SU-DHL-6 (cell line): Measurements from ENCODE around the gene POU4F1.

Experiments
- H2AFZ ChIP-seq: fragments of 200-600 bp; sonication (generic); 2 replicates; pipeline ENCODE4 v1.6.1; 2014; ENCODE audit warnings: low read depth, mild to moderate bottlenecking, moderate library complexity, mixed read lengths, antibody characterized with exemption, low read length; ENCODE audit not compliant: severe bottlenecking
- H3F3A ChIP-seq: fragments of 200-600 bp; shearing (Covaris generic); 2 replicates; pipeline ENCODE4 v1.6.0; 2016; ENCODE audit warnings: antibody characterized with exemption, mild to moderate bottlenecking; ENCODE audit not compliant: insufficient read depth
- H3K27ac ChIP-seq: fragments of 200-600 bp; sonication (generic); 2 replicates; pipeline ENCODE4 v1.5.1; 2016; ENCODE audit warnings: low read depth, mild to moderate bottlenecking, low read length, moderate library complexity, mixed read lengths
- H3K27me3 ChIP-seq: fragments of 200-600 bp; sonication (generic), shearing (Covaris generic); 2 replicates; pipeline ENCODE4 v1.6.0; 2014; ENCODE audit warnings: mild to moderate bottlenecking, low read length
- H3K36me3 ChIP-seq: fragments of 200-600 bp; sonication (generic); 2 replicates; pipeline ENCODE4 v1.6.1; 2014; ENCODE audit warnings: mild to moderate bottlenecking, low read length, mixed read lengths
- H3K4me2 ChIP-seq: fragments of 300-600, 200-600 bp; shearing (Covaris generic), sonication (generic); 2 replicates; pipeline ENCODE4 v1.6.0; 2014; ENCODE audit warnings: low read length, low read depth, mild to moderate bottlenecking; ENCODE audit not compliant: poor library complexity, severe bottlenecking
- H3K4me3 ChIP-seq: fragments of 200-600 bp; sonication (generic); 2 replicates; pipeline ENCODE4 v1.5.1; 2014; ENCODE audit warnings: antibody characterized with exemption, low read length, mild to moderate bottlenecking, mixed read lengths; ENCODE audit not compliant: insufficient read depth, poor library complexity, severe bottlenecking
- H3K79me2 ChIP-seq: fragments of 200-600 bp; sonication (generic); 2 replicates; pipeline ENCODE4 v1.6.1; 2014; ENCODE audit warnings: mild to moderate bottlenecking, low read length, moderate library complexity; ENCODE audit not compliant: insufficient read depth
- H3K9ac ChIP-seq: fragments of 200-600 bp; sonication (generic); 2 replicates; pipeline ENCODE4 v1.7.0; 2014; ENCODE audit warnings: mild to moderate bottlenecking, low read length
- H3K9me2 ChIP-seq: fragments of 200-600 bp; sonication (generic); replicated peaks from 2 replicates; pipeline ENCODE4 v1.6.1; 2014; ENCODE audit warnings: low read length; ENCODE audit not compliant: insufficient read depth
- H3K9me3 ChIP-seq: fragments of 200-600 bp; sonication (generic); 2 replicates; pipeline ENCODE4 v1.6.1; 2014; ENCODE audit warnings: low read length, mixed read lengths; ENCODE audit not compliant: insufficient read depth
- H4K20me1 ChIP-seq: fragments of 200-600 bp; sonication (generic); 2 replicates; pipeline ENCODE4 v1.6.1; 2014; ENCODE audit warnings: low read depth, mild to moderate bottlenecking, antibody characterized with exemption, low read length, moderate library complexity, mixed read lengths
- EZH2phosphoT487 ChIP-seq: fragments of 200-600 bp; sonication (generic), shearing (Covaris generic); conservative IDR thresholded peaks from 2 replicates; pipeline ENCODE4 v1.6.1; 2018; ENCODE audit warnings: mild to moderate bottlenecking, antibody characterized with exemption, low read length, moderate library complexity, mixed read lengths
- TF ChIP-seq, protein P1 (sequence below): fragments of 200-600 bp; sonication (generic); IDR thresholded peaks from one replicate; pipeline ENCODE4 v1.5.1; 2017; ENCODE audit warnings: antibody characterized with exemption, mild to moderate bottlenecking, low read length, moderate library complexity; ENCODE audit not compliant: insufficient read depth, poor library complexity, severe bottlenecking

POU4F1 gene

DNA sequence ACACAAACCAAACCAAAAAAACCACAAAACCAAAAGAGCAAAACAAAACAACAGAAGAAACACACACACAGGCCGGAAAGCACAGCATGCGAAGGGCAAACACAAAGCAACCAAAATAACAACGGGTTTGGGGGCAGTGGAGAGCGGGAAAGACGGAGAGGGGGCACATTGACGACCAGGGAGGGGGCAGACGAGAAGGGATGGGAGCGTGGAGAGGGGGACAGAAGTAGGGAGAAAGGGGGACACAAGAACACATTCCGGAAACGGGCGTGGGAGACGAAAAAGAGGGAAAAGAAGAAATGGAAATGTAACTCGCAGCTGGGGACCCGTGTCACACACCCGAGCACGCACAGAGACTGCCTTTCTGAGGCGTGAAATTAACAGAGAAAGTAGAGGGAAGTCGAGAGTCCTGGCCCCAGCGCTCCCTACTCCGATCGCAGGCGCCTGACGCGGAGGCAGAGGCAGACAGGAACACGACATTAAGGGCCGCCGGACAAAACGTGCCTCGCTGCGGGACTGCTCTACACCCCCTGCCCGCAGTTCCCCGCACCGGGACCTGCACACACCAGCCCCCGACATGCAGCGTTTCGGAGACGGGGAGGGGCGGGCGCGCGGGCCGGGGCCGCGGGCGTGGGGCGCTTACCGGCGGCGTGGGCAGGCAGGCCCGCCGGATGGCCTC, 652 bp downstream of the POU4F1 start:
- Histone ChIP-seq H3K4me2 (no peak overlapping the region), H2AFZ (no peak overlapping the region)

DNA sequence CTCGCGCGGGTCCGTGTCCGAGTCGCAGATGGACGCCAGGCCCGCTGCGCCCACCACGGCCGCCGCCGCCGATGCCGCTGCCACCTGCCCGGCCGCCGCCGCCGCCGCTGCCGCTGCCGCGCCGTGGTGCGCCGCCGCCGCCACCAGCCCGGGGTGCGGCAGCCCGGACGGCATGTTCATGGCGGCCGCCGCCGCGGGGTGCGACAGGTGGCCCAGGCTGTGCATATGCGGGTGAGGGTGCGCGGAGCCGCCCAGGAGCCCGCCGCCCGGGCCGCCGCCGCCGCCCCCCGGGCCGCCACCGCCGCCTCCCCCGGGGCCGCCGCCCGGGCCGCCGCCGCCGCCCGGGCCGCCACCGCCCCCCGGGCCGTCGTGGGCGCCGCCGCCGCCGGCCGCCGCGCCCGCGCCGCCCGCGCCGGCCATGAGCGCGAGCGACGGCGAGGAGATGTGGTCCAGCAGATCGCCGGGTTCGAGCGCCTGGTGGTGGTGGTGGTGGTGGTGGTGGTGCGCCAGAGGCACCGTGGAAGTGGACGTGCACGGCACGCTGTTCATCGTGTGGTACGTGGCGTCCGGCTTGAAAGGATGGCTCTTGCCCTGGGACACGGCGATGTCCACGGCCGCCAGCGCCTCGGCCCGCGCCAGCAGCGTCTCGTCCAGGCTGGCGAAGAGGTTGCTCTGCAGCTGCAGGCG, 1.3 kb downstream of the POU4F1 start:
- Histone ChIP-seq H3K9me3 (no peaks in the 10 kb centered on the region), H3K27me3 (no peaks in the 10 kb centered on the region), H3F3A (no peaks in the 10 kb centered on the region), H3K36me3 (no peaks in the 10 kb centered on the region), H3K9ac (no peak overlapping the region), H4K20me1 (no peaks in the 10 kb centered on the region), H3K27ac (no peak overlapping the region), H3K4me3 (no peak overlapping the region), H3K79me2 (no peaks in the 10 kb centered on the region), H3K9me2 (no peaks in the 10 kb centered on the region), H3K4me2 (no peak overlapping the region), H2AFZ (no peak overlapping the region)
- TF ChIP-seq, protein P1, sequence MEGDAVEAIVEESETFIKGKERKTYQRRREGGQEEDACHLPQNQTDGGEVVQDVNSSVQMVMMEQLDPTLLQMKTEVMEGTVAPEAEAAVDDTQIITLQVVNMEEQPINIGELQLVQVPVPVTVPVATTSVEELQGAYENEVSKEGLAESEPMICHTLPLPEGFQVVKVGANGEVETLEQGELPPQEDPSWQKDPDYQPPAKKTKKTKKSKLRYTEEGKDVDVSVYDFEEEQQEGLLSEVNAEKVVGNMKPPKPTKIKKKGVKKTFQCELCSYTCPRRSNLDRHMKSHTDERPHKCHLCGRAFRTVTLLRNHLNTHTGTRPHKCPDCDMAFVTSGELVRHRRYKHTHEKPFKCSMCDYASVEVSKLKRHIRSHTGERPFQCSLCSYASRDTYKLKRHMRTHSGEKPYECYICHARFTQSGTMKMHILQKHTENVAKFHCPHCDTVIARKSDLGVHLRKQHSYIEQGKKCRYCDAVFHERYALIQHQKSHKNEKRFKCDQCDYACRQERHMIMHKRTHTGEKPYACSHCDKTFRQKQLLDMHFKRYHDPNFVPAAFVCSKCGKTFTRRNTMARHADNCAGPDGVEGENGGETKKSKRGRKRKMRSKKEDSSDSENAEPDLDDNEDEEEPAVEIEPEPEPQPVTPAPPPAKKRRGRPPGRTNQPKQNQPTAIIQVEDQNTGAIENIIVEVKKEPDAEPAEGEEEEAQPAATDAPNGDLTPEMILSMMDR, result no peak
- TF ChIP-seq EZH2phosphoT487, result no peak

More for the DNA sequence above, 652 bp downstream of the POU4F1 start:
- Histone ChIP-seq H3K9me2 (no peaks in the 10 kb centered on the region), H3K27me3 (no peaks in the 10 kb centered on the region), H3K4me3 (no peak overlapping the region), H3K79me2 (no peaks in the 10 kb centered on the region), H4K20me1 (no peaks in the 10 kb centered on the region), H3K9ac (no peak overlapping the region), H3K27ac (no peak overlapping the region), H3K9me3 (no peaks in the 10 kb centered on the region), H3K36me3 (no peaks in the 10 kb centered on the region), H3F3A (no peaks in the 10 kb centered on the region)
- TF ChIP-seq, protein P1, result no peak
- no peak for TF ChIP-seq EZH2phosphoT487

DNA sequence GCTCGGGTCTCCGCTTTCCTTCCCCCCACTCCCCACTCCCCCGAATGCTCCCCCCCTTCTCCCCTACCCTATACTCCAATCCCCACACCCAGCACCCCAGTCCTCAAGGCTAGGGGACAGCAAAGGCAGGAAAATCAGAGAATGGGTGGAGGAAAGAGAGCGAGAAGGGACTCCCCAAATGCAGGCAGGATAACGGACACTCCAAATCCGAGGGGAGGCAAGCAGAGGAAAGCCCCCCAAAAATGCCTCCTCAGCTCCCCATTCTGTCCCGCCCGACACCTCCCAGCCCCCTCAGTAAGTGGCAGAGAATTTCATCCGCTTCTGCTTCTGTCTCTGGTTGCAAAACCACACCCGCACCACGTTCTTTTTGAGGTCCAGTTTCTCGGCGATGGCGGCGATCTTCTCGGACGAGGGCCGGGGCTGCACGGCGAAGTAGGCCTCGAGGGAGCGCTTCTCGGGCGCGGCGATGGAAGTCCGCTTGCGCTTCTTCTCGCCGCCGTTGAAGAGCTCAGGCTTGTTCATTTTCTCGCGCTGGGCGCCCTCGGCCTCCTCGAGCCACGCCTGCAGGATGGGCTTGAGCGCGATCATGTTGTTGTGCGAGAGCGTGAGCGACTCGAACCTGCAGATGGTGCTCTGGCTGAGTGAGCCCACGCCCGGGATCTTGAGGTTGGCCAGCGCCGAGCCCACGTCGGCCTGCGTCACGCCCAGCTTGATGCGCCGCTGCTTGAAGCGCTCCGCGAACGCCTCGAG, 2.1 kb downstream of the POU4F1 start:
- TF ChIP-seq, protein P1, result no peak
- no peak for TF ChIP-seq EZH2phosphoT487
- H4K20me1 ChIP-seq, result no peaks in the 10 kb centered on the region
- H3K27me3 ChIP-seq, result no peaks in the 10 kb centered on the region

More for the DNA sequence above, 2.1 kb downstream of the POU4F1 start:
- H2AFZ ChIP-seq, result no peak overlapping the region
- no peak overlapping the region for H3K27ac ChIP-seq
- no peak overlapping the region for H3K9ac ChIP-seq
- no peaks in the 10 kb centered on the region for H3K9me2 ChIP-seq
- no peaks in the 10 kb centered on the region for H3K36me3 ChIP-seq
- H3K79me2 ChIP-seq, result no peaks in the 10 kb centered on the region
- no peaks in the 10 kb centered on the region for H3F3A ChIP-seq
- no peak overlapping the region for H3K4me2 ChIP-seq
- H3K9me3 ChIP-seq, result no peaks in the 10 kb centered on the region
- no peak overlapping the region for H3K4me3 ChIP-seq
